Stimulated activated CD4-positive, alpha-beta T cell treated with anti-CD3 and anti-CD28 coated beads, Interleukin-4, amount 100 ng/mL, for 48 hours (primary cell): ENCODE data around the gene FCN3.
A peak's percentile ranks its signal among the peaks of the same experiment; 100 is the strongest.

ENCODE experiments used
- DNase-seq, 2 donors: peaks; one replicate each; pipeline ENCODE4 v3.0.0-alpha.2; 2020; ENCODE audit warnings: low read depth in 2 of 2

FCN3 gene

GRCh38 chr1:27358038-27358927, 16.3 kb downstream of the FCN3 start:
- DNase-seq = no peak

DNA sequence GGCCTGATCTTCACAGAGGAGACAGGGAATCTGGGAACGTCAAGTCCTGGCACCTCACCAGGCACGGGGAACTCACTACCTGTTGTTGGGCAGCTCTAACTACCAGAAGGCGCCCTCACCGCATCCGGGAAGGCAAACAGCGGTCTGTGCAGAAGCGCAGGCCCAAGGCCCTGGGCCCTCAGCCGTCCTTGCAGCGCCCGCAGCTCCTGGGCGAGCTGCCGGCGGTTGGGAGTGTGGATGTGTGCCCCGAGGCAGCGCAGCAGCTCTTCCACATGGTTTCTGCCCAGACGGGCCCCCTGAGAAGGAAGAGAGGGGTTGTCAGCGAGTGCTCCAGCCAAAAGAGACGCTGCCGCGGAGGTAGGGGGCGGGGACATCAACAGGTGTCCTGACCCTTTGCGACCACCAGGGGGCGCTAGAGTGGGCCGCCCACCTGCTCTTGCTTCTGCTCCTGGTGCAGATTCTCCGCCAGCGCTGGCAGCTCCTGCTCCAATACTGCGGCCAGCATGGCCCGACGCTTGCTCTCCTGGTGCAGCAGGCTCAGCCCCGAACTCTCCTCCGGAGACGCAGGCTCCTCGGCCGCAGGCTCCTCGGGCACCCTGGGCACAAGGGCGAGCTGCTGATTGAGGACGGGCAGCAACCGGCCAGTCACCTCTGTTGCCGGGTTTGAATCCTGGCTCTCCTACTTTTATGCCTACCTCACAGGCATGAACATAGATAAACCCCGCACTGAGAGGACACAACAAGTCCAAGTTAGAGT, 17.2 kb downstream of the FCN3 start:
- DNase-seq = peak; percentile 69 to 77

DNA sequence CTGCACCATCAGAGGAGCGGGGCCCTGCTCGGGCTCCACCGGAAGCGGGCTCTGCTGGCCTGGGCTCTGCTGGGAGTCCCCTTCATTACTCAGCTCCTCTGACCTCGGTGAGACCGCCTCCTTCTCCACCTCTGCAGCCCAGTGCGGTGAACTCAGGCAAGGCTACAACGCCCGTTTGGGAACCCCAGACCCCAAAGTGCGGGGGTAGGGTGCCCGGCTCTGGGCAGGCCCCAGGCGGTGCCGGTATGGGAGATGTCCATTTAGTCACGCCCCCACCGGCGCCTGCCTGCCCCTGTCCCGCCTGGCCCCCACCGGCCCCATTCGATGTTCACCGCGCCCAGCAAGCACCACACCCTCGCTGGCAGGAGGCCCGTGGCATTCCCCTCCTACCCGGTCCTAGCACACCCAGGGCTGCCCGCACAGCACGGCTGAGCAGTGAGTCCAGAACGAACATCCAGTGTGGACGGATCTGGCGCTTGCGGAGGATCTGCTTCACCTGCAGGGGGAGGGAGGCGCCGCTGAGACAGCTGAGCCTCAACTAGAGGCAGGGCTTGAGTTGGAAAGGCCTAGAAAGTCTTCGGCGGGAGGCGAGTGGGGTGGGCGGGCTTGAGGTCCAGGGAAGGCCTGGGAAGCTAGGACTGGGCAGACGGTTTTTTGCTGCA, 17.9 kb downstream of the FCN3 start:
- no peak for DNase-seq

DNA sequence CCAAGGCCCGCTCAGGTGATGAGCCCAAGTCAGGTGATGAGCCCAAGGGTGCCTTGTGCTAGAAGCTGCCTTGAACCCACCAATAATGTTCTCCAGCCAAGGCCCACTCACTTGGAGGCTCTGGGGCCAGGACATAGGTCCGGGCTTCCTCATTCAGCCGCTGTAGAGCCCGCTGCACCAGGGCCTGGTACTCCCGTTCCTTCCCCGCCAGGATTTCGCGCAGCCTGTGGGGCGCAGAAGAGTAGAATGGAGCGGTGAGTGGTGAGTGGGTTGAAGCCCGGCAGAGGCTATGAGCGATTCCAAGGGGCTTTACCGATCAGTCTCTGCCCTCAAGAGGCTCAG, 18.4 kb downstream of the FCN3 start:
- DNase-seq = no peak

- DNase-seq = no peak
These were observed 18.9 kb downstream of the FCN3 start for GRCh38 chr1:27355683-27356082.

DNA sequence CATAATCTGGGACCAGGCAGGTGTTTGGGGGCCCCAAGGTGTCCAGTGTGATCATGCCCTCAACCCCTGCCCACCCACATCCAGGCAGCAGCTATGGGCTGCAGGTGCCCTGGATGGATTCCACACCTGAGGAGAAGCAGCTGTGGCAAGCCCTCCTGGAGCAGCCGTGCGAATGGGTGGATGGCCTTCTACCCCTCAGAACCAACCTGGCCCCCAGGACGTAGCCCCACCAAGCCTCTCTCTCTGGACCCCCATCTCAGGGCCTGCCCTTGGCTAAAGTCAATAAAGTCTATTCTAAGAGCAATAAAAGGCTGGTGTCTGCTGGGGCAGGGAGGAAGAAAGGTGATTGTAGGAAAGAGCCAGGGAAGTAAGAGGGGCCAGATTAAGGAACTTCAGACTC, 21.0 kb downstream of the FCN3 start:
- DNase-seq = no peak

DNA sequence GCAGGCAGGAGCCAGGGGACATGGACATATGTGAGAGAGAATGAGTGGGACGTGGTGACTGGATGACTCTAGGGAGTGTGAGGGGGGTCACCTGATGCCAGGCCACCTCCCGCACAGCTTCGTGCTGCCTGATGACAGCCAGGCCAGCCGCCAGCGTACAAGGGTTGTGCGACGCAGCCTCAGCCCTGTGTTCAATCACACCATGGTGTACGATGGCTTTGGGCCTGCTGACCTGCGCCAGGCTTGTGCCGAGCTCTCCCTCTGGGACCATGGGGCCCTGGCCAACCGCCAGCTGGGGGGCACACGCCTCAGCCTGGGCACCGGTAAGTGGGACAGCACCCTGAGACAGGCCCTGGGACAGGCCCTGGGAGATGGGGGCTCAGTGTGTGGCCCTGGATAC, 21.5 kb downstream of the FCN3 start:
- no peak for DNase-seq

DNA sequence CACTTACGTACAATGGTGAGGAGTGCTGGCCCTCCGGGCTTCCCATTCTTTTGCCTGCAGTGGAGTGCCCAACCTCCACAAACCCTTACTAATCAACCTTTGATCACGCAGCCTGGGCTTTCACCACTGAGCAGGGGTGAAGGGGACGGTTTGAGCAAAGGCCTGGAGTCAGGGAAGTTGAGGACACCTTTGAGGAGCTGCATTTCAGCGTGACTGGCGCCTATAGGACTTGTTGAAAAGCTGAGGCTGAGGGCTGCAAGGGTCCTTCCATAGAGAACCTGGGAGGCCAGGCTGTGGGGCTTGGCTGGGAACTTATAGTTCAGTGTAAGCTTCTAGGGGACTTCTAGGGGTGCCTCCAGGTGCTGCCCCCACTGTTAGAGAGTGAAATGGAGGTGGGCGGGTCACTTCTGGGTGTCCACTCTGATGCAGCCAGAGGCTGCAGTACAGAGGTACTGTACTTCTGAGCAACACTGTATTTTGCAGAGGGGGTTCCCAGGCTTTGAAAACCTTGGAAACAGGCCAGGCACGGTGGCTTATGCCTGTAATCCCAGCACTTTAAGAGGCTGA, 23.0 kb downstream of the FCN3 start:
- DNase-seq = no peak

DNA sequence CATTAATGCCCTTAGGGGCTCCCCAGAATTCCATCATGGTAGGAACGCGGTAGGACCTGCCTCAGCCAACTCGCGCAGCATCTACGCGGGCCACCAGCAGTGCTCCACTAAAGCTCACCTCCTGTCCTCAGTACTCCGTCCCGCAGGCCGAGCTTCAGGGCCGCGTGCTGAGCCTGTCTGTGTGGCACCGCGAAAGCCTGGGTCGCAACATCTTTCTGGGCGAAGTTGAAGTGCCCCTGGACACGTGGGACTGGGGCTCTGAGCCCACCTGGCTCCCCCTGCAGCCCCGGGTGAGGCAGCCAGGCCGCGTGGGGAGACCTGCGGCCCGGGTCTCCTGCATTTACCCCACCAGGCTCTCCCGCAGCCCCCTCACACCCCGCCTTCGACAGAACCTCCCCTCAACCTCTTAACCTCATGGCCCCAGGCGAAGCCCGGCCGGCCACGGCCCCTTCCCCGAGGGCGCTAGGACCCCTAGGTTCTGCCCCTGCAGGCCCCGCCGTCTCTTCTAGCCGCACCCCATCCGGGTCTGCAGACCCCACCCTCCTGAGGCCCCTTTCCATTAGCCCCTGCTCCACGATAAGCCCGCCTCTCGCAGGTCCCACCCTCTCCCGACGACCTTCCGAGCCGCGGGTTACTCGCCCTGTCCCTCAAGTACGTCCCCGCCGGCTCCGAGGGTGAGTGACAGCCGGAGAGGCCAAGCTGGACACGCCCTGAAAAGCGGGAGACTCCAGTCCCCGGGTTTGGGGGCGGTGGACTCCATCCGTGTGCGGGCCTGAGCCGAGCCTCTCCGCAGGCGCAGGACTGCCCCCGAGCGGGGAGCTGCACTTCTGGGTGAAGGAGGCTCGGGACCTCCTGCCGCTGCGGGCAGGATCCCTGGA, 23.7 kb downstream of the FCN3 start:
- DNase-seq = no peak

DNA sequence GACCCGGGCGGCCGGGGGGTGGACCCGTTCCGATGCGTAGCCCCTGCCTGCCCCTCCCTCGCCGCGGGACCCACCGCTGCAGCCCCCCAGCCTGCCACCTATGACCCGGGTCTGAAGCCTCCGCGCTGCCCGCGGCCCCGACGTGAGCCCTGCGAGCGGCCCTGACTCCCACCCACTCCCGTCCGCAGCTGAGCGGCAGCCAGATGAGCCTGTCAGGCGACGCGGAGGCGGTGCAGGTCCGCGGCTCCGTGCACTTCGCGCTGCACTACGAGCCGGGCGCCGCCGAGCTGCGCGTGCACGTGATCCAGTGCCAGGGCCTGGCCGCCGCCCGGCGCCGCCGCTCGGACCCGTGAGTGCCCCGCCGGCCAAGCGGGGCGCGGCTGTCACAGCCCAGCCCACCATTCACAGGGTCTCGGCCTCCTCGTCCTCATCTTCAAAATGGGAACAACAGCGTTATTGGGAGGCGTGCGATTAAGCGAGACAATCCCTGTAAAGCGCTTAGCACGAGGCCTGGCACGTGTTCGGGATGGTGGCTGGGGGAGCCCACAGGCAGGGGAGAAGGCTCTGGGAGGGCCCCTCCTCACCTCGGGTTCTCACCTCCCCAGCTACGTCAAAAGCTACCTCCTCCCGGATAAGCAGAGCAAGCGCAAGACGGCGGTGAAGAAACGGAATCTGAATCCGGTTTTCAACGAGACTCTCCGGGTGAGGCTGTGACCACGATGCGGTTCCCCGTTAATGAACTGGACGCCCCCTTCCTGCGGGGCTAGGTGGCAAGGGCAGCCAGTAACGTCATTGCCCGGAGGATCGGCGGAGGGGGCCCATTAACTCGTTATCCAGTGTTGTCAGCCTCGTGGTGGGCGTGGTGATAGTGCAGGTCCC, 24.6 kb downstream of the FCN3 start:
- no peak for DNase-seq

- no peak for DNase-seq
These were observed 25.5 kb downstream of the FCN3 start for GRCh38 chr1:27348861-27349783.

GRCh38 chr1:27346991-27347624, 27.5 kb downstream of the FCN3 start:
- DNase-seq = no peak

- DNase-seq = no peak
These were observed 28.3 kb downstream of the FCN3 start for GRCh38 chr1:27346357-27346756.

DNA sequence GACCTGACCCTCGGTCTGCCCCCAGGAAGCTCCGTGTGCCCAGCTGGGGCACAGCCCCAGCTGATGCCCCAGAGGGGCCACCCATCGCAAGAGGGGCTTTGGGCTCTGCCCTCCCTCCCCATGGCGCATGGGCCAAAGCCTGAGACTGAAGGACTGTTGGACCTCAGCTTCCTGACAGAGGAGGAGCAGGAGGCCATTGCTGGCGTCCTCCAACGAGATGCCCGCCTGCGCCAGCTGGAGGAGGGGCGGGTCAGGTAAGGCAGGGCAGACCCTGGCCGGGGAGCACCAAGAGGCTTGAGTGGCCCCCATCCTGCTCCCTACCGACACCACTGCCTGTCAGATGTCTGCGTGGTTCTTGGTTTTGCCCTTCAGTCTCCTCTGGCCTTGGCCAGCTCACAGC, 29.4 kb downstream of the FCN3 start:
- no peak for DNase-seq

DNA sequence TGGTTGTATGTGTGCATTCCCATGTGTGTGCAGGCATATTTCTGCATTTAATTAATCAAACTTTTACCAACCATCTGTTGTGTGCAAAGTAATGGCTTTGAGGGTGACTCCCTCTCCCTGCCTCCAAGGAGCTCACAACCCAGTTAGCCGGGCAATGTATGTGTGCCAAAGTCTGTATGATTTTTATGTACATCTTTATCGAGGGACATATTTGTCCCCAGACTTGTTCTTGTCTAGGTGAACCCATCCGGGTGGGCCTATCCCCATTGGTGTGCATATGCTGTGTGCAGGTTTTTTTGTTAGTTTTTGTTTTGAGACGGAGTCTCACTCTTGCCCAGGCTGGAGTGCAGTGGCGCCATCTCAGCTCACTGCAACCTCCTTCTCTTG, 31.0 kb downstream of the FCN3 start:
- DNase-seq = no peak

DNA sequence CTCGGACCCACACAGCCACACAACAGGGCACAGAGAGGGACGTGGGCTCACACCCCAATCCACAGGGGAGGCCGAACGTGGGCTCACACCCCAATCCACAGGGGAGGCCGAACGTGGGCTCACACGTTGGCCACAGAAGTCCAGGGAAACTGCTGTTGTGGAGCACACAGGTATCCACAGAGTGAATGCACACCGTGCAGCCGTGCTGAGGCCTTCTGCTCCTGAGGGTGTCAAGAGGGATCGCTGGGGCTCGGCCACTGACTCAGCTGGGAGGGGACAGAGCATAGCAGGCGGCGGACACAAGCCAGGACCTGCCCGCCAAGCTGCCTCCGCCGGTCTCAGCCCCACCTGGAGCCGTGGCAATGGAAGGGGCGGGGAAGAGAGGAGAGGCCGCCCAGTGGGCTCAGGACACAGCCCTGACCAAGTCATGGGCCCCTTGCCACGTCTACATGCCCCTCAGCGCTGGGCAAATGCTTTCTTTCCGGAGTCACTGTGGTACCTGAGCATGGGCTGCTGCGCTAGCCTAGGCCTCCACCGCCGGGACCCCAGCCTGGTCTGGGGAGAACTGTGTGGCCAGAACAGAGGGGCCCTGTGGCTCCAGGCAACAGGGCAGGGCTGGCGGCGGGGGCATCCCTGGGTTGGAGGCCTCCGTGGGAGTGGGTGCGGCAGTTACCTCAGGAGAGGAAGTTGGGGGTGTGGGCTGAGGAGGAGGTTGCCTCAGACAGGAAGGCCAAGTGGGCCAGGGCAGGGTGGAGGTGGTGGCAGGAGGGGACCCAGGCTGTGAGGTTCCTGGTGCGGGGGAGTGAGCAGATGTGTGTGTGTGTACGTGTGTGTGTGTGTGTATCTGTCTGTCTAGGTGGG, 31.6 kb downstream of the FCN3 start:
- DNase-seq = peak in 1 of 2 donors; percentile 45

DNA sequence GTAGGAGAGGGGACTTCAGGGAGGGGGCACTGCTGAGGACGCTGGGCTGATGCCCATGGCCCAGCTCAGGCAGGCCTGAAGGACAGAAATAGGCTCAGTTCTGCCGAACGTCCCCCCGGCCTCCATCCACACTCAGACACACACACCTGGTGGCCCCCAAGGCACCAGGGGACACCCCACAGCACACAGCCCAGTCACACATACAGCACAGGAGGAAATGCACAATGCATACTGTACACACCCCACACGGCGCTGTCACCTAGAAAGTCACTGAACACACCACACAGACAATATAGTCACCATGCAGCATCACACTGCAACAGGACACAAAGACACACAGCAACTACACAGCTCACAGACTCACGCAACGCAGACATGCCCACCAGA, 32.2 kb downstream of the FCN3 start:
- DNase-seq = no peak
